Suprapubic skin (tissue), 4 donors: ENCODE data around the gene RTL10.

Source experiments
- CTCF ChIP-seq, 2 donors: fragments of 200-600 bp in 1 of 2; fragments of 450-650 bp in 1 of 2; sonication (generic) in 1 of 2; IDR thresholded peaks; one replicate each; pipeline ENCODE4 v1.5.1; 2016 to 2019; ENCODE audit warnings: antibody characterized with exemption in 2 of 2, mild to moderate bottlenecking in 1 of 2, moderate library complexity in 1 of 2
- EP300 ChIP-seq: sonication (generic); formaldehyde crosslinking; IDR thresholded peaks from one replicate; pipeline ENCODE4 v1.6.1; 2017; ENCODE audit warnings: antibody characterized with exemption
- POLR2AphosphoS5 ChIP-seq, 3 donors: sonication (generic); formaldehyde crosslinking; IDR thresholded peaks; one replicate each; pipeline ENCODE4 v1.6.1; 2017; ENCODE audit warnings: antibody characterized with exemption in 3 of 3

- TF ChIP-seq POLR2AphosphoS5 (IDR thresholded peaks at IDR 0.05) (no peak), CTCF (IDR thresholded peaks at IDR 0.05) (no peak), EP300 (no peak)
These were observed 12.1 kb downstream of the RTL10 start for GRCh38 chr22:19842393-19843106.
